GM21528 (cell line): ENCODE data around the gene FOXD2.

Experiments used
- ATAC-seq: cut with Tn5 transposase; IDR thresholded peaks from one replicate; pipeline ENCODE4 v1.9.1; 2021; ENCODE audit warnings: mild to moderate bottlenecking, moderate library complexity; ENCODE audit not compliant: unreplicated experiment, low FRiP score

FOXD2 gene

DNA sequence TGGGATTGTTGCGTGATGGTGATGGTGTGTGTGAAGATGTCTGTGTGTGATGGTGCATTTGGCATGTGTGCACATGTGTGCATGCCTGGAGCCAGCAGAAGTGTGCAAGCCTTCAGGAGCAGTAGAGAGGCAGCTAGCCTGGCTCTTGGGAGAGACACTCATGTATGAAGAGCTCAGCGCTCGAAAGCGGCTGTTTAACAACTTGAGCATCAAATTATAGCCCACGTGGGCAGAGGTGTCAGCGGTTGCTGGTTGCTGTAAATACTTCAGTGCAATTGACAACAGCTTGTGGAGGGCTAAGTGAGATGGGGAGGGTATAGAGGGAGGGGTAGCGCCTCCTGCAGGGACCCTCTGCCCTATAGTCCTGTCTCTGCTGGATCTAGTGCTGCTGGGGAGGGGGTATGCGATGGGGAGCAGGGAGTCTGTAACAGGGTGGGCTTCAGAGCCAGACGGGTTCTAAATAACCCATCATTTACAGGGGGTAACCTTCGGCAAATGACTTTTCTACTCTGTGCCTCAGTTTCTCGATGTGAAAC is 21.5 kb downstream of the FOXD2 start:
- no peak for ATAC-seq

GRCh38 chr1:47460040-47460439 is 22.2 kb downstream of the FOXD2 start:
- ATAC-seq, result no peak

GRCh38 chr1:47460456-47460855 is 22.6 kb downstream of the FOXD2 start:
- ATAC-seq, result no peak

GRCh38 chr1:47465605-47466004 is 27.8 kb downstream of the FOXD2 start:
- ATAC-seq, result no peak

DNA sequence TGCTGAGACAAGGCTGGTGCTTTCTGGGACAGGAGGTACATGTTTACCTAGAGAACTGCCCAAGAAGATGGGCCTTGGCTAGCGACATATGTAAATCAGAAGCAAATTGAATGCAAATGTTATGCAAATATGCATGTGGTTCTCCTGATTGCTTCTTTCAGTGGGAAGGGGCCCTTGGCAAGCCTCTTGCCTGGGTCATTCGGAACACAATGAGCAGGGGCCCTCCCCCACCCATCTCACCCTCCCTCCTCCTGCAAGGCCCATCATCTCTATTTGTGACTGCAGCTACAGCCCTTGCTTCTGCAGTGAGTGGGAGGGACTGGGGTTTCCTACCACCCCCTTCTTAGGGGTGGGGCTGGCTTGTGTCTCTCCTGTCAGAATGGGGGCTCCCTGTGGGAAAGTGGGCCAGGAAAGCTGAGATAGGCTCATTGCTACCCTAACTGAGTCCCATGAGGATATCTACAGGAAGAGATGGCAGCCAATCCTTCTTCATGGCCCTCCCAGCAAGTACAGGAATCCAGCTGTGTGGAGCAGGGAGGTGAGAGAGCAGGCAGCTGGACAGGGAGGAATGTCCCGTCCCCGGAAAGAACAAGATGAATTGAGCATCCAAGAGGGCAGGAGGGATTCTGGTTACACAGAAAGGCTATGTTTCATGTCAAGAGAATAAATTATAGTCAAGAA is 31.0 kb downstream of the FOXD2 start:
- ATAC-seq, result no peak

- no peak for ATAC-seq
These were observed 31.5 kb downstream of the FOXD2 start for GRCh38 chr1:47469390-47469759.

GRCh38 chr1:47469910-47470309 is 32.1 kb downstream of the FOXD2 start:
- no peak for ATAC-seq

DNA sequence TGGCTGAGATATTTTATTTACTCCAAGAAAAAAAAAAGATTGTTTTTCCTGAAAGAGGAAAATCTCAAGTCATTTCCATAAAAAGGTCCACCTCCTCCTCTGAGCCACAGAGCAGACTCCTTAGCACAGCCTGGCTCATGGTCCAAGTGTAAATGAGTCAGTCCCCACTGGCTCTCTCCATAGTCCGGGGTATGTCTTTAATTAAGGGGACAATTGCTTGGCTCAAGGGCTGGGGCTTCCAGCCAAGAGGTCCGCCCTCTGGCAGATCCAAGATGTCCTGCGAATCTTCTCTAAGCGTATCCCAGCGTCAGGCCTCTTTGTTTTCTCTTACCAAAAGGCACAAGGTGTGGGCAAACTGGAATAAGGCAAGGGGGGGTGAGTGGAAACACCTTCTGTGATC is 33.3 kb downstream of the FOXD2 start:
- ATAC-seq, result no peak

- no peak for ATAC-seq
These were observed 36.7 kb downstream of the FOXD2 start for GRCh38 chr1:47474278-47475193.

DNA sequence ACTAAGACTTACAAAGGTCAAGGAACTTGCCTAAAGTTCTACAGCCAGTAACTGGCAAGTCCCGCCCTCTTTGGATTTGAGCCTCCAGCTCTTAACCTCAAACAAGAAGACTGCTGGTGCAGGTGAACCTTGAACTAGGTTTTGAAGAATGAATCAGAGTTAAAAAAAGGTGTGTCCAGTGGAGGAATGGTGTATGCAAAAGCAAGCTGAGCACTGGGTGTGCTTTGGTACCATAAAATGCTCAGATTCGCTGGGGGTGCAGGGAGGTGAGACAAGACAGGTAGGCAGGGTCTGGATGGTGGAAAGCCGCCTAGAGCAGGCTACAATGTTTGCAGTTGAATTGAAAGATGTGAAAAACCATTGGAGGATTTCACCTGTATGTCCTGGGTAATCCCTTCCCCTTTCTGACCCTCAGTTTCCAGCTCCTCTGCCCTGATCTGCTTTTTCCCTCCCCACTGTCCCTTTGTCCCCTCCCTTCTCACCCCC is 39.8 kb downstream of the FOXD2 start:
- ATAC-seq, result no peak

DNA sequence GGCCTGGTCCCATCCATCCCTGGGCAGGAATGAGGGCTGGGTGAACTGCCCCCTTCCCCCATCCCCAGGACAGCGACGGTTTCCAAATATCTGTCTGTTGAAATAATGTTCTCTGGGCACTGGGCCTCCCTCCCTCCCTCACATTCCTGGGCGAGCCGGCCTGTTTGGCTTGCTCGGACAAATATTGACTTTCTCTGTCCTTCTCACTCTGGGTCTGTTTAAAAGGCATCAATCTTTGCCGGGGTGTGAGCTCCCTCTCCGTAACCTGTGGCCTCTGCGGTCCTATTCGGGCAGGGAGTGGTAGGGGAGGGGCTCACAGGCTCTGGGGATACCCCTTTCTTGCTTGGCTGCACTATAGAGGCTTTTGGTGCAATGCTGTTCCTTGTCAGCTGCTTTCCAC is 40.2 kb downstream of the FOXD2 start:
- no peak for ATAC-seq

GRCh38 chr1:47479664-47480063 is 41.8 kb downstream of the FOXD2 start:
- no peak for ATAC-seq

GRCh38 chr1:47481936-47482335 is 44.1 kb downstream of the FOXD2 start:
- no peak for ATAC-seq

DNA sequence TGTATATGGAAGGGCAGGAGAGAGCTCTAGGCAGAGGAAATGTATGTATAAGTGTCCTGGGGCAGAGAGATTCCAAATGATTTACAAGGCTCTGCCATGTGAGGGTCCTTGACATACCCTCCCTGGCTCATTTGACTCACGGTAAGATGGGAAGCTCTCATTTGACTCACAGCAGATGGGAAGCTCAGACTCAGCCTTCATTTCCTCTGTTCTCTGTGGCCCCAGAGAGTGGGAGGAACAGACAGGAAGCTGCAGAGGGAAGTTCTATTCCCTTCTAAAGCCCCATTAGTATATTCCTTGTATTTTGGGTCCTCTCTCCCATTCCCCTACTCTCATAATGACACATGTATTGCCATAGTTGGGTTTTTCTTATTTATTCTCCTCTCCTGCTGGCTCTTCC is 44.9 kb downstream of the FOXD2 start:
- ATAC-seq, result no peak

DNA sequence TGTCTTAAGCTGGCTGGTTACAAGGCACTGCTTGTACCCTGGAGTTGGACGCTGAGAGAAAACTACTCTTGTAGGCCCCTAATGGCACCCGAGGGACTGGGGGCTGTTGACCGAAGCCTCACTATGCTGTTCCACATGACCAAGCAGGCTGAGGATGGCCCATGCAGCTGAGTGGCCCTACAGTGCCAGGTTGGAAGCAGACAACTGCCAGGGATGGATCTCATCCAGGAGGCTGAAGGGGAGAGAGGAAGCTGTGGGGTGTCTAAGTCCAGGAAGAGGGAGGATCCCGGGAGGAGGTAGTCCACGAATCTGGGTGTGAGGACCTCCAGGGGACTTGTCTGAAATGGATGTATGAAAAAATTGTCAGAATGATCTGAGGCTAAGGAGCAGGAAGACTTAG is 45.8 kb downstream of the FOXD2 start:
- no peak for ATAC-seq

DNA sequence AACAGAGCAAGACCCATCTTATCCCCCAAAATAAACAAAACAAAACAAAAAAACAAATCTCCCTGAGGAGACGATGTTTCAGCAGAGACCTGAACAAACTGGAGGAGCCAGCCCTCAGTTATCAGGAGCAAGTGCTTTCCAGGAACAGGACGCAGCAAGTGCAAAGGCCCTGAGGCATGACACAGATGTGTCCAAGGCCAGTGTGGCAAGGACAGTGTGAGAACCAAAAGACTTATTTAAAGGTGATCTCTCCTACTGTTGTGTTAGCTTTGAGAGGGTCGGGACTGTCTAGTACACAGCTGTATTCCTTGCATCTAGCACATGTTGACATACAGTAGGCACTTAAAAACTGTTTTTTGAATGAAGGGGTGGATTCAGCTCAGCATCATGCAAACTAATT is 48.0 kb downstream of the FOXD2 start:
- ATAC-seq, result no peak

DNA sequence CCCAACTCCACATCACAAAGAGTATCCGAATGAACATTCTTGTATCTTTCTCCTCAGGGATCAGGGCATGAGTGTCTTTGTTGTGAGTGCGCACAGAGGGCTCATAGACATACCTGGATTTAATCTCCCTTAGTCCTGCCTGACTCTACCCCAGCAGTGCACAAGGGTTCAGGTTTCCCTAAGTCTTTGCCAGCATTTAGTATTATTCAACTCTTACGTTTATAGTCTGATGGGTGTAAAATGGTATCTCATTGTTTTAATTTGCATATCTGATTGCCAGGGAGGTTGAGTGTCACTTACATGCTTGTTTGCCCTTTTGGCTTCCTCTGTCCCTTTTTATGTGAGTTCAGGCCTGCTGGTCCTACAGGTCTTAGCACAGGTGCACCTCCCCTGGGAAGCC is 49.5 kb downstream of the FOXD2 start:
- ATAC-seq, result no peak

DNA sequence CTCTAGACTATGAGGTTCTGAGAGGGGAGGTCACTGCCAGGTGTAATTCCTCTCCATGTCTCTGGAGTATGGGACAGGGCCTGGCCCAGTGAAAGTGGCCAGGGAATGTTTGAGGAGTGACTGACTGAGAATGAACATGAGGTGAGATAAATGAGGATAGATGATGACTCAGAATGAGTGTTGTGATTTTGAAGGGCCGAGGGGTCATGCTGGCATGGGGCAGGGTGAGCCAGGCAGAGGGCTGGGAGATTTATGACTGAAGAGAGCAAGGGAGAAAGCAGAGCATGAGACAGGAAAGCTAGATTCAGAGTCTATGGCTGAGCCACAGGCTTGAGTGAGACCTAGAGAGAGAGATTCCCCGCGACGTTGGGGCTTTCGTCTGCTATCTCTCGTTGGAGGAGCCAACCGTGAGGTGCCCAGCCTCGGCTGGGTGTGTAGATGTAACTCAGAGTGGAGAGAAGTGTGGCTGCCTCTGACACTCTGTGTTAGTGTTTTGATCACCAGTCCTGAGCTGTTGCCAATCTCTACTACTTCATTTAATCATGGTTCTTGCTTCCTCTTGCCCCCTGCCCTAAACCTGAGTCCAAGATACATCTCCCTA is 50.1 kb downstream of the FOXD2 start:
- ATAC-seq, result no peak
